SJCRH30 (cell line): ENCODE data around the gene JARID2. TPM values are rescaled to one million over a fixed set of nuclear protein-coding genes. Genes with fewer than 3 reads are reported as not detected.

Source experiments
- DNase-seq, 2 experiments: peaks; one replicate each; pipeline ENCODE4 v3.0.0-alpha.2; 2015 to 2020
- H3K27ac ChIP-seq: fragments of 250-450 bp; sonication (Bioruptor Pico); 2 replicates; pipeline ENCODE4 v1.5.1; 2020; ENCODE audit warnings: mild to moderate bottlenecking, moderate library complexity
- H3K27me3 ChIP-seq: fragments of 250-450 bp; sonication (Bioruptor Pico); 2 replicates; pipeline ENCODE4 v1.5.1; 2020; ENCODE audit warnings: mild to moderate bottlenecking, moderate library complexity
- H3K36me3 ChIP-seq: fragments of 250-450 bp; sonication (Bioruptor Pico); 2 replicates; pipeline ENCODE4 v1.5.1; 2020; ENCODE audit warnings: mild to moderate bottlenecking, moderate library complexity
- H3K4me1 ChIP-seq: fragments of 250-450 bp; sonication (Bioruptor Pico); 2 replicates; pipeline ENCODE4 v1.5.1; 2020; ENCODE audit warnings: mild to moderate bottlenecking, moderate library complexity
- H3K4me3 ChIP-seq: fragments of 250-450 bp; sonication (Bioruptor Pico); 2 replicates; pipeline ENCODE4 v1.5.1; 2020; ENCODE audit warnings: mild to moderate bottlenecking, moderate library complexity
- H3K9me3 ChIP-seq: fragments of 250-450 bp; sonication (Bioruptor Pico); replicated peaks from 2 replicates; pipeline ENCODE4 v1.5.1; 2020; ENCODE audit warnings: mild to moderate bottlenecking, moderate library complexity
- total RNA-seq: library from RNA; depleted of rRNA; stranded (reverse); fragments of >200 nt; shearing (Covaris generic); gene quantifications from 2 replicates; pipeline ENCODE4 v1.2.3, GENCODE V29; 2014

Gene JARID2
- total RNA-seq, 1 experiment from 2014 or later, result 18.5 TPM

DNA sequence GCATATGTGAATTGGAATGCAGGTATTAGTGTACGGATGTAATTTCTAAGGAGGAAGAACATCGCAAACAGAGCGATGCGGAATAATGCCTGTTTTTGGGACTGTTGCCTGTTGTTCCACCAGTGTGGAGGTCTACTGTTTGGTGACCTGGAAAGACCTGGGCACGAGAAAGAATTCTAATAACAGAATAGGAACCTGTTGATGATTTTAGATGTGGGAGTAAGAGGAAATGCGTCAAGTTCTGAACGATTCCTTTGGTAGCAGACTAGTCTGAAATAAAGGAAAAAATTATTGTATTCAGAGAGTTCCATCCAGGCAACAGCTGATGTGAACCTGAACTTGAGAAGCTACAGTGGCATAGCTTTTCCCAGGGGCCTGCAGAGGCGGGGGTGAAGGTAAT lies 224.9 kb downstream of the JARID2 start:
- H3K4me3 ChIP-seq, result no peak overlapping the region
- no peaks in the 10 kb centered on the region for H3K9me3 ChIP-seq
- no peak for DNase-seq
- H3K27ac ChIP-seq, result no peak overlapping the region
- no peaks in the 10 kb centered on the region for H3K27me3 ChIP-seq
- no peaks in the 10 kb centered on the region for H3K4me1 ChIP-seq
- H3K36me3 ChIP-seq, result peaks cover 8% of the 10 kb centered on the region; the same call in 1 of the 2 replicates

DNA sequence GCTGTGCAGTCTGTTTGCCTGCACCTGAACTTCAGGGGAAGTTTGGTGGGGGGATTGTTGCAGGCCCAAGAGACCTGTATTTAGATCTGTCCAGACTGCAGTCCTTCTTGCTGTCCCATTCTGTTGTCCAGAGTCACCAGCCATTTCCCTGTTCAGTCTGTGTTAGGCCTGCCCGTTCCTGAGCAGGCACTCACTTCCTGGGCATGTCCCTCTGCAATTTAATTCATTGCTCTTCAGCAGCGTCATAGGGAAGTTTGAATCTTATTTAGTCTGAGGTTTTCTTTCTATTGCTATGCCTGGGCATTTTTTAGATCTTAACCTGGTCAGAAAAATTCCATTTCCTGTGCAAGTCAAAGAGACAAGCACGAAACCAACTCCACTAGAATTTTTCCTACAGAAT lies 226.8 kb downstream of the JARID2 start:
- no peaks in the 10 kb centered on the region for H3K27me3 ChIP-seq
- no peaks in the 10 kb centered on the region for H3K9me3 ChIP-seq
- no peaks in the 10 kb centered on the region for H3K4me1 ChIP-seq
- peaks cover 8% of the 10 kb centered on the region; the same call in 1 of the 2 replicates for H3K36me3 ChIP-seq
- H3K4me3 ChIP-seq, result no peak overlapping the region
- H3K27ac ChIP-seq, result no peak overlapping the region
- DNase-seq, result no peak

DNA sequence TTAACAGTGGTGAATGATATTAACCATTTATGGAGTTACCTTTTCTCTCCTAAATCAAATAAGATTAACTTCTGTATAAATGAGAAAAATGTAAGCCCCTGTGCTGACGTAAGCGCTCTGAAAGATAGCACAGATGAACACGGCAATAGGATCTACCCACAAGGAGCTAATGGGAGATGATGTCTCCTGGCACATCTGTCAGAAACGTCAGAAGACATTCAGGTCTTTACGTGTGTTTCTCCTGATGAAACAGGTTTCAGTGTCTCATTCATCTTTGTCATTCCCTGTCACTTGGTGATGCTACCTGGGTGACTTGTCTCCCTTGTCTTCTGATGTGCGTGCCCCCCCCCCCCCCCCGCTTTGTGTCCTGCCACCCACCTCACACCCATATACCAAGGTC lies 227.3 kb downstream of the JARID2 start:
- no peak for DNase-seq
- no peak overlapping the region for H3K4me3 ChIP-seq
- H3K36me3 ChIP-seq, result peaks cover 8% of the 10 kb centered on the region; the same call in 1 of the 2 replicates
- no peaks in the 10 kb centered on the region for H3K27me3 ChIP-seq
- H3K9me3 ChIP-seq, result no peaks in the 10 kb centered on the region
- no peak overlapping the region for H3K27ac ChIP-seq
- H3K4me1 ChIP-seq, result no peaks in the 10 kb centered on the region

DNA sequence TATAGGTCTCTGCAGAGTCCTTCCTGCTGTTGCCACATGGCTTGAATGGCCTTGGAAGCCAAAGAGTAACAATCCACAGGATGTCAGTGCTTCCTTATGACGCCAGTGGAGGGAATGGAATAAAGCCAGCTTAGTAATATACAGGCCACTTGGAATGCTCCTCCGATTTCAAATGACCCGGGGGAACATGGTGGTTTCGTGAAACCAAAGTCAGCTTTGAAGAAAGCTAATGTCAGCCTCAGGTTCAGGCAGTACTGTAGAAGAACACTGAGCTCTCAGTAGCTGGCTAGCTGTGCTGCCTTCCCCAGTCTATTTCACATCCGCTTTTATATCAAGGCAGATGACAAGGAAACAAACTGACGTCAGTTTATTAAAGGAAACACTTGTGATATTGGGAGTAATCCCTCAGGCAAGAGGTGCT lies 227.9 kb downstream of the JARID2 start:
- H3K9me3 ChIP-seq, result no peaks in the 10 kb centered on the region
- peak in 1 of 2 experiments; percentile 13 for DNase-seq
- H3K36me3 ChIP-seq, result peaks cover 8% of the 10 kb centered on the region; the same call in 1 of the 2 replicates
- H3K4me1 ChIP-seq, result no peaks in the 10 kb centered on the region
- H3K27me3 ChIP-seq, result no peaks in the 10 kb centered on the region
- no peak overlapping the region for H3K27ac ChIP-seq
- H3K4me3 ChIP-seq, result no peak overlapping the region

DNA sequence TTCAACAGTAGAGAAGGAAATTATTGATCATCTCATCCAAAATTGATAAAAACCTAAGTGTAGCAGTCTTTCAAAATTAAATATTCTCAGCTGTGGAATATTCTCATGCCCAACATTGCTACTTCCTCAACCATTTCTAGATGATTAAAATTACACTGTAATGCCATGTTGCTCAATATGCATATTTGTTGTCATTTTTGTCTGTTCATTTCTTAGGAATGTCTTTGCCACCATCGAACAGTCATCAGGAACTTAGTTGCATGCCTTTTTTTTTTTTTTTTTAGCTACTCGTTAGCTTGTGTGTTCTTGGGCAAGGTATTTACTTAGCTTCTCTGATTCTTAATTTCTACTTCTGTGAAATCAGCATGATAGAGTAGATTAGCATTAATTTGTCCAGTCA lies 228.3 kb downstream of the JARID2 start:
- Histone ChIP-seq H3K27ac (no peak overlapping the region), H3K36me3 (peaks cover 8% of the 10 kb centered on the region; the same call in 1 of the 2 replicates), H3K4me1 (no peaks in the 10 kb centered on the region), H3K9me3 (no peaks in the 10 kb centered on the region), H3K27me3 (no peaks in the 10 kb centered on the region), H3K4me3 (no peak overlapping the region)
- no peak for DNase-seq

DNA sequence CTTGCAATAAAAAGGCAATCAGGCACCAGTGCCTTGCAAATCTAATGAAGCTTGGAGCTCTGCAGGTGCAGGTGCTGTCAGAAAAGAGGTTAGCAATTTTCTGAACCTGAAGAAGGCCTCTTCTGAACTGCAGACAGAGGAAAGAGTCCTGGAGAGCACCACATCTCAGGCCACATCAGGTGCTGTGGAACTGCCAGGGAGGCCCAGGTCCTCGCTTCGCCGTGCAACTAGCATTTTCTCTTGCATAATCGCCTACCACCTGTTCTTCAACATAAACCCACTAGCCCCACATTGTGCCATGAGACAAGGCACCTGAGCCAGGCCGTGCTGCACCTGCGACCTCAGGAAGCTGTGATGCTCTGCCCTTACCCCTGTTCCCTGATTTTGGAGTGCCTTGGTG lies 229.4 kb downstream of the JARID2 start:
- no peak overlapping the region for H3K27ac ChIP-seq
- no peak for DNase-seq
- no peaks in the 10 kb centered on the region for H3K9me3 ChIP-seq
- peaks cover 4% of the 10 kb centered on the region; the same call in 1 of the 2 replicates for H3K36me3 ChIP-seq
- no peaks in the 10 kb centered on the region for H3K4me1 ChIP-seq
- no peak overlapping the region for H3K4me3 ChIP-seq
- H3K27me3 ChIP-seq, result no peaks in the 10 kb centered on the region

DNA sequence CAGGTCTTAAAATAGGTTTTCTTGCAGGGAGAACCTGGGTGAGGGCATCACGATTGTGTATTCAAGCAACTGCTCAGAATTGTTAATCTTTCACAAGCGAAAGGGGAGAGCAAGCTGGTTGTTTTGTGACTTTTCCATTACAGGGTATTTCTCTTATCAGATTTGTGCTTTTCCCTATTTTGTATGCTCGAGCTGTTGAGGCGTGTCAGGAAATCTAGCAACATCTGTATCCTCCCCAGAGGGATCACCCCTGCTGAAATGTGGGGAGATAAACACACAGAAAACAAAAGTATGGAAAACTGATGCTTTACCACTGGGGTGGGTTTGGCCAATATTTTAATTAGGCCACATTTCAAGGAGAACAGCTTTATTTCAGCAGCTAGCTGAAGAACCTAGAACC lies 230.0 kb downstream of the JARID2 start:
- Histone ChIP-seq H3K36me3 (peaks cover 4% of the 10 kb centered on the region; the same call in 1 of the 2 replicates), H3K27ac (no peak overlapping the region), H3K4me3 (no peak overlapping the region), H3K9me3 (no peaks in the 10 kb centered on the region), H3K4me1 (no peaks in the 10 kb centered on the region), H3K27me3 (no peaks in the 10 kb centered on the region)
- no peak for DNase-seq

DNA sequence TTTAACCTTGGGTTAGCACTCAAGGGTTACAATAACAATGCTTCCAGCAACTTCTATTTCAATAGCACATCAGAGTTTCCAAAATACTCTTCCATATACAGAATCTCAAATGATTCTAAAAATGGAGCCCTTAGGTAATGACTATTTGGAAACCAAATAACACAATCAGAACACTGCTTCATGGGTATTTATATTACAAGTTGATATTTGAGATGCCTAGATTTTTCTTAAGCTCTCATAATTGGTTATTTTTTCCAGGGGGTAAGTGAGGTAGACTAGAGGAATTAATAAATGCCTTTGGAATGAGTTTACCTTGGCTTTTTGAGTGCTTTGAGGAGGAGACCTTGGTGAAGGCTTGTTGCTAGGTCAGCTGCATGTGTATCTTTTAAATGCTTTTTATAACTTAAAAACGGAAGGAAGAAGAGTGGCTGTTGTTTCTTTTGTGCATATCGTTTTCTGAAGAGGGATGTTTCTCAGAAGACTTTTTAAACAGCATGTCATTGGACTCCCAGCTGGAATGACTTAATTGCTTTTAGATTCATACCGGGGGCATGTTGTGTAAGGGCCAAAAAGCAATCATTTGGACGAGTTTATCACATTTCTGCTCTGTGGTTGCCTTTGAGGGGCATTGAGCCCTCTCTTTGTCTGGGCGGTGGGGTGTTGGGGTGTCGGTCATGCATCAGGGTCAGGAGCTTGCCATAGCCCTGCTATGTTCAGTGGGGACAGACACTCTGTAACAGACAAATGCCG lies 230.9 kb downstream of the JARID2 start:
- no peak for DNase-seq
- peaks cover 4% of the 10 kb centered on the region for H3K4me1 ChIP-seq

DNA sequence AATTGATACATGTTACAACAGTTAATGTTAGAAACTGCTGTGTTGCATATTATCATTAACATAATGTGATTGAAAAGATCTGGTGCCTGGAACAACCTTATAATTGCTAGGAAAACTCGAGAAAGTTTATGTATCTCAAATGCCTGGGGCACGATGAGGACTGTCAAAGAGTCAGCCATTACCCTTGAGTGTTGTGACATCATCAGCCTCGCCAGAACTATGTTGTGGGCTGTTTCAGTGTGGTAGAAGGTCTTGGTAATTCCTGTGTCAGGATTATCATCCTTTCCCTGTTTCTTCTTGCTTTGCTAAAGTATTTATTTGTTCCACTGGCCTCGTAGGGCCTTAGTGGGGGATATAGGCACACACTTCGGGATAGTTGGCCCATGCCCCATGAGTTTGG lies 231.9 kb downstream of the JARID2 start:
- no peak overlapping the region for H3K4me3 ChIP-seq
- H3K27ac ChIP-seq, result no peak overlapping the region
- no peak for DNase-seq
- H3K36me3 ChIP-seq, result no peaks in the 10 kb centered on the region
- H3K4me1 ChIP-seq, result peaks cover 8% of the 10 kb centered on the region
- no peaks in the 10 kb centered on the region for H3K27me3 ChIP-seq
- H3K9me3 ChIP-seq, result no peaks in the 10 kb centered on the region

More for the DNA sequence above, 230.9 kb downstream of the JARID2 start:
- Histone ChIP-seq H3K4me3 (no peak overlapping the region), H3K27ac (no peak overlapping the region), H3K9me3 (no peaks in the 10 kb centered on the region), H3K27me3 (no peaks in the 10 kb centered on the region), H3K36me3 (no peaks in the 10 kb centered on the region)

DNA sequence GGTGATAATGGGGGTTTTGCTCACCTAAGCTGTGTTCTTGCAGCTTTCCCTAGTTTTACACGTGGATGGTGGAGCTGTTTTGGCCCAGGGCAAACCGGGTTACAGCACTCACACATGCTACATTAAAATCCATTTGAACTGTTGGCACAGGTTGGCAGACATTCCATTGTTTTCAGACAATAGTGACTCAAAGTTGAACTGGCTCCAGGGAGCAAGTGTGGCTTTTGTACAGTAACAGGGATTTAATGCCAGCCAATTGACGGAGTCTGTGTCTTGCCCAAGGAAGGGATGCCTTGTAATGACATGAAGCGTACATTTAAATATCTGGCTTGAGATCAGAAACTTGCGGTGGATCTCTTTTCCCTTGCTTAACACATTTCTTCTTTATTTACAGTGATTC lies 233.9 kb downstream of the JARID2 start:
- Histone ChIP-seq H3K27ac (no peak overlapping the region), H3K9me3 (no peaks in the 10 kb centered on the region), H3K27me3 (no peaks in the 10 kb centered on the region), H3K4me1 (peaks cover 8% of the 10 kb centered on the region), H3K36me3 (no peaks in the 10 kb centered on the region), H3K4me3 (no peak overlapping the region)
- no peak for DNase-seq

DNA sequence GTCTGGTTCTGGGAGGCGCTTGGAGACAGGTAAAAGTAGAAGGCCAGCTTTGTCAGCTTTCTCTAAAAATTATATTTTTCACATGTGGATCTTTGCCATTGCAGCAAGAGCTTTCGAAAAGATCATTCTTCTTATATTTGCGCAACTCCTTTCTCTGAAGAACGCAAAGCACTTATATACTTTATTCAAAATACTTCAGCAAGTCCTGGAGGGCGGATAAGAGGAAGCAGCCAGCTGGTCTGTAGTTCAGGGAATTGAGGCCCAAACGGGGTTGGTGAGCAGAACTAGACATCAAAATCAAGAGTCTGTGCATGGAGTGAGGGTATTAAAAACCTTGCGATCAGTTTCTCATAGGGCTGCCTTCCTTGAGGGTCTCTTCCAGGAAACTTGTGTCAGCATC lies 234.7 kb downstream of the JARID2 start:
- no peak overlapping the region for H3K27ac ChIP-seq
- H3K36me3 ChIP-seq, result no peaks in the 10 kb centered on the region
- no peaks in the 10 kb centered on the region for H3K9me3 ChIP-seq
- no peak for DNase-seq
- H3K4me1 ChIP-seq, result peaks cover 8% of the 10 kb centered on the region
- H3K27me3 ChIP-seq, result no peaks in the 10 kb centered on the region
- H3K4me3 ChIP-seq, result no peak overlapping the region

DNA sequence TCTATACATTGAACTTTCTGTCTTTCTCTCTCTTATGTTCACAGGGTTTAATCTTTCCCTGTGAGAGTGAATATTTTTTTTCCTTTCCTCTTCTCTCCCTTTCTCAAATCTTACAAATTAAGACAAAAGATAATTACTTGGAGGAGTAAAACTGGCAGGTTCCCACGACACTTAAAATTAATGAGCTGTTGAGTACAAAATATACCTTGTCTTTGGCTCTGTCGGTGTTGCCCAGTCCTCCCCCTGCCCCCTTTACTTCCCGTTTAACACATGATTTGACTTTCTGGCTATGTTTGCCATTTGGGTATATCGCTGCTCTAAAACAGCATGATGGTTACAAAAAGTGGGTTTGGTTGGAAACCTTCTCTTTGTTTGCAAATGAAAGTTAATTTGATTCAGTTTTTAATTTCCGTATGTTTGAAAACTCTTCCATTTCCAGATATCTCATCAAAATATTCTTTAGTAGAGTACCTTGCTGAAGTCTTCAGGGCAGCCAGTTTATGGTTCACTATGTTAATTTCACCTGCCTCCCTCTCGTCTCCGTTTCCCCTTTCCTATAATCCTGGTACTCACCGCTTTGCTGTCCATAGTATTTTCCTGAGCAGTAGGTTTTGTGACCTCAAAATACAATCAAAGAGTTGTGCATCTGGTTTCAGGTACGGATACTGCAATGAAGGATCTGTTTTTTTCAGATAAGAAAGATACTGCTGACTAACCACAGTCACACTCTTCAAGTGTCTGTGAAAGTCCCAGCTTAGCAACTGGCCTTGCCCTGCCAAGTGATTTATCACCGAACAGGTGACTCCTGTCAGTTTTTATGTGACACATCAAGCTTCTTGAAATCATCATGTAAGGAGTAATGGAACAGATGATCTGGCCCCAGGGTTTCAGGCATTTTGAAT lies 235.8 kb downstream of the JARID2 start:
- Histone ChIP-seq H3K9me3 (no peaks in the 10 kb centered on the region), H3K4me3 (no peak overlapping the region), H3K4me1 (peaks cover 8% of the 10 kb centered on the region), H3K27me3 (no peaks in the 10 kb centered on the region), H3K36me3 (no peaks in the 10 kb centered on the region), H3K27ac (0 out of 2 replicates have a peak overlapping the region, but pooled peaks have one; percentile 18)
- DNase-seq, result peak; percentile 64 to 79

DNA sequence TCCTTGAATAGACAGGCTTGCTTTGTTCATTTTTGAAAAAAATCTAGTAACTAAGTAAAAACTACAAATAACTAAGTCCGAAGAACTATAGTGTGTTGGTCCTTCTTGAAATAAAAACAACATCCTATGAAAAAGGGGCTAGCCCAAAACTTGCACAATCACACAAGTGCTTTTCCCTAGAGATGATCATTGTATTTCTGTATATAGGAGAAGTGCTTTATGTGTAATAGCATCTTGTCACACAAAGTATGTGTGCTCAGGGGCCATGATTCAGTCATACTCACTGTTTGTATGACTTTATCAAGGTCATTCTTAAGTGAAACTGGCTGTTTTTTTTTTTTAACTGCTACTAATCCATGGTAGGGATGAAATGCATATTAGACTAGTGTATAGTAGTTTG lies 237.2 kb downstream of the JARID2 start:
- no peaks in the 10 kb centered on the region for H3K9me3 ChIP-seq
- H3K27ac ChIP-seq, result no peak overlapping the region
- no peak overlapping the region for H3K4me3 ChIP-seq
- H3K36me3 ChIP-seq, result no peaks in the 10 kb centered on the region
- H3K4me1 ChIP-seq, result peaks cover 8% of the 10 kb centered on the region
- H3K27me3 ChIP-seq, result no peaks in the 10 kb centered on the region
- DNase-seq, result no peak

DNA sequence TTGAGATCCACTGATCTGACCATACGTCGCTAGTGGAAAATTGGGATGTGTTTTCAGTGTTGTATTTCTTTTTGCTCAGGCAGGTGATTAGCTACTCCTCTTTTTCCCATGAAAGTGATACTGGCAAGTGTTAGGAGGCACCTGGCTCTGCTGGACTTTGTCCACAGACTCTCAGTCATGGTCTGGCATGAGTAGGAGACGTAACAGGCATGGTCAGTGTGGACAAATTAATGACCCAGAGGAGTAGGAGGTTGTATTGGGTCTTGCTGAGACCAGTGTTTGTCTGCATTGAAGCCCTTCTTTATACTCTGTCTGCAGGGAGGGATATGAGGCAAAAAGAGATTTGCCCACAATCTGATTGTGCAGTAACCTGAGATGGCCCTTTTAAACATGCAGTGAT lies 238.3 kb downstream of the JARID2 start:
- no peak overlapping the region for H3K27ac ChIP-seq
- no peaks in the 10 kb centered on the region for H3K36me3 ChIP-seq
- H3K27me3 ChIP-seq, result no peaks in the 10 kb centered on the region
- H3K4me3 ChIP-seq, result no peak overlapping the region
- DNase-seq, result no peak
- H3K9me3 ChIP-seq, result no peaks in the 10 kb centered on the region
- peaks cover 8% of the 10 kb centered on the region for H3K4me1 ChIP-seq

DNA sequence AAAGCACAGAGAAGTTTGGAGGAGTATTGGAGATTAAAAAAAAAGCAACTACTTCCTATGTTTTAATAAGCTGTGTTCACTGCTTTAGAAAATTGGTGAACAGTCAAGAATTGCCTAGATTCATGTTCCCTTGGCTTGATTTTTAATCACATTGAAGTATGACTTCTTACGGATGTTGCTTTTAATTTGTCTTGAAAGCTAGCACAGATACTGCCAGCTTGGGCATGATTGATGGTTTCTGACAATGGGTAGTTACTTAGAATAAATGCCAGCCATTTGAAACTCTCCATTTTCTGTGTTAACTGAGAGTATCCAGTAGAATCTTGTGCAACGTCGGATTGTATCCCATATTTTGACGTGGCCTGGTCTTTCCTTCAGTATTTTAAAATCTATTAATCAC lies 239.0 kb downstream of the JARID2 start:
- H3K27me3 ChIP-seq, result no peaks in the 10 kb centered on the region

More for the DNA sequence above, 239.0 kb downstream of the JARID2 start:
- Histone ChIP-seq H3K27ac (no peak overlapping the region), H3K4me1 (peaks cover 8% of the 10 kb centered on the region), H3K36me3 (no peaks in the 10 kb centered on the region), H3K9me3 (no peaks in the 10 kb centered on the region), H3K4me3 (no peak overlapping the region)
- no peak for DNase-seq
